ENCODE results near the gene ADM2.
A peak's percentile ranks its signal among the peaks of the same experiment; 100 is the strongest.

ADM2 gene

DNA sequence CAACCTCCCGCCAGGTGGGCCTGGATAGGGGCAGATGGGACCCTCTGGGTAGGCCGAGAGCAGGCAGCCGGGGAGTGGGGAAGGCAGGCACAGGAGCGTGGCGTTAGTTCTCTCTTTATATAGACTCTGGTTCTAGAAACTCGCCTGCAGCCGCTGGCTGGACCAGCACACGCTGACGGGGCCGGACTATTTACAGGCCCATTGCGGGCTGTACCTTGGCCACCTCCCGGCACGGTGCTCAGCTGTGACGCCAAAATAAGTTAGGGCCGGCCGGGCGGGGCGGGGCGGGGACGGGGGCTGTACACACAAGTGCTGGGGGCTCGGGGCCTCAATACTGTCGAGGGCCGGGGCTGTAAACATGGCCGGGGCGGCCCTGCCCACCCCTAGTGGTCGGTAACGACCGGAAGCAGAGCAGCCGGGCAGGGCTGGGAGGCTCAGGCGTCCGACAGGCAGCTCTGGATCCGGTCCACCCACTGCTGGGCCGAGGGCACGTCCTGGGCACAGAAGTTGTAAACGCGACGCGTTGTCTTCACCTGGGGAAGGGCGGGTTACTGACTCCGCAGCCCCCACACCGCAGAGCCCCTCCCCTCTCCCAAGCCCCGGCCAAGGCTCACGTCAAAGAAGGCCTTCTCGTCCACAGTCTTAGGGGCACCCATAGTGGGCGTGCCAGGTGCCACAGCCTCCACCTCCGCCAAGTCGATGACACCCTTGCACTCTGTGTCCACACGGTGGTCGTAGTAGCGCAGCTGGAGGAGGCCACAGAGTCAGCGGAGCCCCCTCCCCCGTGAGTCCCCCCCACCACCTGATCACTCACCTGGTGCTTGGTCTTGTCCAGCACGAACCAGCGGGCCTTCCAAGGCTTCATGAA is 34.4 kb upstream of the ADM2 start:
- H3K4me1 ChIP-seq (ENCODE audit: control insufficient read depth, insufficient read depth, low read length) = peaks cover 7% of the 10 kb centered on the region; the same call in 1 of the 2 replicates
- no peaks in the 10 kb centered on the region for H3K9me3 ChIP-seq (ENCODE audit: control insufficient read depth, insufficient read depth, low read depth, low read length)
- no peak overlapping the region for H3K4me3 ChIP-seq (ENCODE audit: low read depth, low read length)
- H3K27me3 ChIP-seq (ENCODE audit: control insufficient read depth, insufficient read depth, low read length) = no peaks in the 10 kb centered on the region
- H3K9ac ChIP-seq (ENCODE audit: low read length) = no peak overlapping the region
- peaks cover 53% of the 10 kb centered on the region for H3K36me3 ChIP-seq (ENCODE audit: control insufficient read depth, insufficient read depth, low read length)
- H3K27ac ChIP-seq (ENCODE audit: low read depth, low read length) = no peak overlapping the region

DNA sequence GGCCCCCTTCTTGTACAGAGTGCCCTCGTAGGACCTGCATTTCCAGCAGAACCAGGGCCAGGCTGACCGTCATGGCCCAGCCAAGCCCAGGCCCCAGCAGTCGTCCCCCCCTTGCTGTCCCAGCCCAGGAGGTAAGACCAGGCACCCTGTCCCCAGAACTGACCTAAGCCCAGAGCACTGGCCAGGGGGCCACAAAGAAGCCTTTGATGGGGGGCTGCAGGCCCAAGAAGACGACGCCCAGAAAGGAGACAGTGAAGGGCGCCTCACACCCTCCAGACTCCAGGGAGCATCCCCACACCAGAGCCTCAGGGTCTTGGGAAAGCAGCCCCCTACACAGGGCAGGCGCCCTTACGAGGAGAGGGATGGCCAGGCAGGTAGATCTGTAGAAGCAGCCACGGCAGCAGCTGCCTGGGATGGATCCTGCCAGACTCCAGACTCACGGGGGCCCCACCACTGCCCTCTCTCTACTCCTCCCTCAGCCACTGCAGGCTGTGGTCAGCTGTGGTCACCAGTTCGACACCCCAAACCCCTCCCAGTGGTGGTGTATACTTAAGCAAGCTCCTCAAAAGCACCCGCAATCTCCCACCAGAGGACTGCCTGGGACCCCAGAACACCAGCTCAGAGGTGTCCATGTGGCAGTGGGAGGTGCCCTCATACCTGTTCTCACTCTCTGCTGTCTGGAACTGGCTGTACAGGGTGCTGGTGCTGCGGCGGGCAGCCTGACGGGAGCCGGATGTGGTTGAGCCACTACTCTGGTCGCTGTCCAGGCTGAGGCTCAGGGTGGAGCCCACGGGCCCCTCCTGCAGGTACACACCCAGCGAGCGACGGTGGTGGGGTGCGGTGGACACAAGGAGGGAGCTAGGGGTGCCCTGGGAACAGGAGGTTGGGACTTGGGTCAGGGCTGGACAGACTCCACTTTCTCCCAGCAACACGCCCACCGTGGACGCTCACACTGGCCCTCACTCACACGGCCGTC is 33.5 kb upstream of the ADM2 start:
- H3K9me3 ChIP-seq (ENCODE audit: control insufficient read depth, insufficient read depth, low read depth, low read length) = no peaks in the 10 kb centered on the region
- no peaks in the 10 kb centered on the region for H3K27me3 ChIP-seq (ENCODE audit: control insufficient read depth, insufficient read depth, low read length)
- peaks cover 7% of the 10 kb centered on the region; the same call in 1 of the 2 replicates for H3K4me1 ChIP-seq (ENCODE audit: control insufficient read depth, insufficient read depth, low read length)
- peaks cover 56% of the 10 kb centered on the region for H3K36me3 ChIP-seq (ENCODE audit: control insufficient read depth, insufficient read depth, low read length)
- H3K27ac ChIP-seq (ENCODE audit: low read depth, low read length) = no peak overlapping the region
- H3K4me3 ChIP-seq (ENCODE audit: low read depth, low read length) = no peak overlapping the region
- no peak overlapping the region for H3K9ac ChIP-seq (ENCODE audit: low read length)

DNA sequence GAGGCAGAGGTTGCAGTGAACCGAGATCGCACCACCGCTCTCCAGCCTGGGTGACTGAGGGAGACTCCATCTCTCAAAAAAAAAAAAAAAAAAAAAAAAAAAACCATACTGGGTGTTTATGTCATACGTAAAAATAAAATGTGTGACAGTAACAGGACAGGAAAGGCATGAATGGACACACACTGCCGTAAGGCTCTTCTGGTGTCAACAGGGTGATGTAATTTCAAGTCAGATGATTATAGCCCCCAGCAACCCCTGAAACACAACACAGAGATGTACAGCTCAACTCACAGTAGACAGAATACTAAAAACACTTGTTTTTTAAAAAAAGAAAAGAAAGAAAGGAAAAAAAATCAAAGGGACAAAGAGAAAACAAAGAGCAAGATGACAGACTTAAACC is 28.7 kb upstream of the ADM2 start:
- Histone ChIP-seq H3K9ac (ENCODE audit: low read length) (no peak overlapping the region), H3K27ac (ENCODE audit: low read depth, low read length) (no peak overlapping the region), H3K27me3 (ENCODE audit: control insufficient read depth, insufficient read depth, low read length) (no peaks in the 10 kb centered on the region), H3K4me1 (ENCODE audit: control insufficient read depth, insufficient read depth, low read length) (no peaks in the 10 kb centered on the region), H3K4me3 (ENCODE audit: low read depth, low read length) (no peak overlapping the region), H3K36me3 (ENCODE audit: control insufficient read depth, insufficient read depth, low read length) (peaks cover 72% of the 10 kb centered on the region), H3K9me3 (ENCODE audit: control insufficient read depth, insufficient read depth, low read depth, low read length) (no peaks in the 10 kb centered on the region)

DNA sequence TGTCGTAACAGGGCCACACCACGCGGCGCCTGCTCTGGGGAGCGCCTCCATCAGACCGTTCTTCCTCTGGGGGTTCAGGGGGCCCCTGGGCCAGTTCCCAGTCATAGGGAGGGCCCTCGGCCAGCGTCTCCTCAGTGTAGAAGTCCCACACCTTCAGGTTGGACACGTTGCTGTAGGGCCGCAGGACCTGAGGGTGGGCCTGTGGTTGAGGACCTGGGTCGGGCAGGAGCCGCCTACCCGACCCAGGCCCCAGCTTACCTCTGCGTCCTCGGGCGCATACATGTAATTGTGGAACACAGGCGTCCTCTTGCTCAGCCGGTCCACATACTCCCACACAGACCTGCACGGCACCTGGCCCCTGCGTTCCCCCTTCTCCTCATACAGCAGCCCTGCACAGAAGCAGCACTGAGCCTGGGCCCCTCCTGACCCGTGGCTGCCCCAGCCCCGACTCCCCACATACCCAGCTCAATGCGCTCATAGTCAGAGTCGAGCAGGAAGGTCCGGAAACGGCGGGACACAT is 26.7 kb upstream of the ADM2 start:
- Histone ChIP-seq H3K9ac (ENCODE audit: low read length) (no peak overlapping the region), H3K27me3 (ENCODE audit: control insufficient read depth, insufficient read depth, low read length) (no peaks in the 10 kb centered on the region), H3K27ac (ENCODE audit: low read depth, low read length) (no peak overlapping the region), H3K9me3 (ENCODE audit: control insufficient read depth, insufficient read depth, low read depth, low read length) (no peaks in the 10 kb centered on the region), H3K36me3 (ENCODE audit: control insufficient read depth, insufficient read depth, low read length) (peaks cover 72% of the 10 kb centered on the region), H3K4me1 (ENCODE audit: control insufficient read depth, insufficient read depth, low read length) (no peaks in the 10 kb centered on the region), H3K4me3 (ENCODE audit: low read depth, low read length) (no peak overlapping the region)

DNA sequence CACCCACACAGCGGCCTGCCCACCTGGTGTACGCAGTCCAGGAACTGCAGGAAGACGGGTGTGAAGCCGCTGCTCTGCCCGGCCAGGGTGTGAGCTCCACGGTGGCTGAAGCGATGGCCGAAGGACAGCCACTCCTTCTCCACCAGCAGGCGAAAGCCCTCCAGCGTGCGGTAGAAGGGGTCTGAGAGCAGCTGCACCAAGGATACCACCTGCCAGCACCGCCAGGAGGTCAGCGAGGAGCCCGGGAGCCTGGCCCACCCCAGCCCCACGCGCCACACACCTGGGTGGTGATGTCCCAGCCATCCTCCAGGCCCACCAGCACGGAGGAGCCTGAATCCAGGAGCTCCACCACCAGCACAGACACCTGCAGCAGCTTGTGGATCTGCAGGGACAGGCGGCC is 26.1 kb upstream of the ADM2 start:
- Histone ChIP-seq H3K27me3 (ENCODE audit: control insufficient read depth, insufficient read depth, low read length) (no peaks in the 10 kb centered on the region), H3K9me3 (ENCODE audit: control insufficient read depth, insufficient read depth, low read depth, low read length) (no peaks in the 10 kb centered on the region), H3K27ac (ENCODE audit: low read depth, low read length) (no peak overlapping the region), H3K4me3 (ENCODE audit: low read depth, low read length) (no peak overlapping the region), H3K4me1 (ENCODE audit: control insufficient read depth, insufficient read depth, low read length) (no peaks in the 10 kb centered on the region), H3K36me3 (ENCODE audit: control insufficient read depth, insufficient read depth, low read length) (peaks cover 73% of the 10 kb centered on the region), H3K9ac (ENCODE audit: low read length) (no peak overlapping the region)

DNA sequence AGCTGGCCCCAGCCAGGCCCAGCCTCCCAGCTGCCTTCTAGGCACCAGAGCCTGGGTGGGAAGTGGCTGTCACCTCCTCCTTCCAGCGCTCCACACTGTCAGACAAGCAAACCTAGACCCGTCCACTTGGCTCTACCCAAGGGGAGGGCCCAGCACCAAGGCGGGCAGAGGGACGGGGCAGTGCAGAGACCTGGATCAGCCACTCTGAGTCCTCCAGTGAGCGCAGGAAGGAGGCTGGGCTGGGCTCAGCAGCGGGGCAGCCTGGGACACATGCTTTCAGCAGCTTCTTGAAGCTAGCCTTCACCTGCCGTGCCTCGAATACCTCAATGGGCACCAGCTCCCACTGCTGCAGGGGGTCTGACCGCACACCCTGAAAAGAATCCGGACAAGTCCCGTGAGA is 25.3 kb upstream of the ADM2 start:
- H3K27me3 ChIP-seq (ENCODE audit: control insufficient read depth, insufficient read depth, low read length) = no peaks in the 10 kb centered on the region
- H3K4me3 ChIP-seq (ENCODE audit: low read depth, low read length) = no peak overlapping the region
- H3K9ac ChIP-seq (ENCODE audit: low read length) = no peak overlapping the region
- H3K4me1 ChIP-seq (ENCODE audit: control insufficient read depth, insufficient read depth, low read length) = no peaks in the 10 kb centered on the region
- peaks cover 78% of the 10 kb centered on the region for H3K36me3 ChIP-seq (ENCODE audit: control insufficient read depth, insufficient read depth, low read length)
- H3K9me3 ChIP-seq (ENCODE audit: control insufficient read depth, insufficient read depth, low read depth, low read length) = no peaks in the 10 kb centered on the region
- H3K27ac ChIP-seq (ENCODE audit: low read depth, low read length) = no peak overlapping the region

DNA sequence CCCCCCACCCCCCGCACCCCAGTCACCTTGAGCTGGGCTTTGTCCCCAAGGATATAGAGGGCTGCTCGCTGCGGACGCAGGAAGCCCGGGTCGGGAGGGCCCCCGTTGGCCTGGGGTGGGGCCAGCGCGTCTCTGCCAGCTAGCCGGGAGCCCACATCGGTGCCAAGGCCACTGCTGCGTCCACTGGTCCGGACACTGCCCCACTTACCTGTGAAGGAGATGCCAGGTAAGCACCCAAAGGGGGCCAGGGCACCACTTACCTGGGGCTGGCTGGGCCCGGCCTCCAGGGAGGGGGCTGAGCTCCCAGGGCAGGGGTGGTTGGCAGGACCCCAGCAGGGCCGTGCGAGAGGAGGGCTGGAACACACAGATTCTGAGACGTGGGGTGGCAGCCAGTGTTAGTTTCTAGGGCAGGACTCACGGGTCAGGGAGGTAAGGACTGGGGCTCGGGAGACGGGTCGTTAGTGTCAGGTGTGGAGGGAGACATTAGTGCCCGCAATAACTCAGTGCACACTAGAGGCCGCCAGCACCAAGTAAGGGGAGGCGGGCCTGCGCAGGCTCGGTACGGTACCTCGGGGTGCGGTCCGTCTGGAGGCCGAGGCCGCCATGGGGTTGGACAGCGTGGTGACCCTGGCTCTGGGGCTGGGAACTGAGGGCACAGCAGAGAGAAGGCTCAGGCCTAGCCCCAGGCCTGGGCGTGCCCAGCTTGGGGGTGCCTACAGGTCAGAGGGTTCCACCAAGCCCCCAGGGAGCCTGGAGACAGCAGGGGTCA is 24.7 kb upstream of the ADM2 start:
- Histone ChIP-seq H3K4me3 (ENCODE audit: low read depth, low read length) (no peak overlapping the region), H3K4me1 (ENCODE audit: control insufficient read depth, insufficient read depth, low read length) (no peaks in the 10 kb centered on the region), H3K36me3 (ENCODE audit: control insufficient read depth, insufficient read depth, low read length) (peaks cover 84% of the 10 kb centered on the region), H3K27ac (ENCODE audit: low read depth, low read length) (no peak overlapping the region), H3K27me3 (ENCODE audit: control insufficient read depth, insufficient read depth, low read length) (no peaks in the 10 kb centered on the region), H3K9ac (ENCODE audit: low read length) (peak overlapping the region; percentile 37), H3K9me3 (ENCODE audit: control insufficient read depth, insufficient read depth, low read depth, low read length) (no peaks in the 10 kb centered on the region)

DNA sequence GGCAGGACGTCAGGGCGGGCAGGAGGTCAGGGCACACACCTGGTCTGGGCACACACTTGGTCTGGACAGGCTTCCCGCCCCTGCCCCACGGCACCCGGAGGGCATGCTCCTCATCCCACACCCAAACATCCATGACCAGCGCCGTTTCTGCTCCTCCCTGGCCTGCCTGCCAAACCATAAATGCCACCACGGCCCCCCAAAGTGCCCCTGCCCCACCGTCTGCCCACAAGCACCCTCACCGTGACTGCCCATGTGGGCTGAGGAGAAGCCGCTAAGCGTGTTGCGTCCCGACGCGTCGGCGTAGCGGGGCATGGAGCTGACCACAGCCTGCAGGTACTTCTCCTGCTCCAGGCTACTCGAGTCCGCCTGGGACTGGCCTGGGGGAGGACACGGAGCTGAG is 22.3 kb upstream of the ADM2 start:
- Histone ChIP-seq H3K36me3 (ENCODE audit: control insufficient read depth, insufficient read depth, low read length) (peaks cover 94% of the 10 kb centered on the region), H3K4me3 (ENCODE audit: low read depth, low read length) (no peak overlapping the region), H3K9ac (ENCODE audit: low read length) (no peak overlapping the region)

DNA sequence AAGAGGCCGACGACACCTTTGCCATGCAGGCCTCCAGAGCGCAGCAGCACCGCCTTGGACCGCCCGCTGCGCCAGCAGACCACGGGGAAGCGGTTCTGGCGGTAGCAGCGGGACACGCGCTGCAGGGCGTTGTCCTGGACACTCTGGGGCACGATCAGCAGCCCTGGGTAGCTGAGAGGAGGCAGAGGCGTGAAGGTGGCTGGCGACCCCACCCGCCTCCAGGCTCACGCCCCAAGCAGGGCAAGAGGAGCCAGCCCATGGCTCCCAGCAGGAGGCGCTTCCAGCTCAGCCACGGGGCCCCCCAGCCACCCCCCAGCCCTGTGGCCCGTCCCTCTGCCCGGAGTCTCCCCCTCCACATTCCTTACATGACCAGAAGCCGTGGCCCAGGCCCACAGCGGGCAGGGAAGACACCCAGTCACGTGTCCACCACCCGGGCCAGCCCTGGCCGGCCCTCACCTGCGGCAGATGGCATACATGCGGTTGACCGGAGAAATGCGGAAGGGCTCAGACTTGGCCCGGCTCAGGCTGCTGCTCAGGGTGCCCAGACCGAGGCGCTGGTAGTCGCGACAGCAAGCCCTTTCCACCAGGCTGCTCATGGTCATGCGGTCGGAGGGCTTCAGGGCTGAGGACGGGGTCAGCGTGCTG is 21.7 kb upstream of the ADM2 start:
- Histone ChIP-seq H3K27ac (ENCODE audit: low read depth, low read length) (no peak overlapping the region), H3K4me1 (ENCODE audit: control insufficient read depth, insufficient read depth, low read length) (no peaks in the 10 kb centered on the region), H3K4me3 (ENCODE audit: low read depth, low read length) (no peak overlapping the region), H3K9me3 (ENCODE audit: control insufficient read depth, insufficient read depth, low read depth, low read length) (no peaks in the 10 kb centered on the region), H3K27me3 (ENCODE audit: control insufficient read depth, insufficient read depth, low read length) (no peaks in the 10 kb centered on the region), H3K9ac (ENCODE audit: low read length) (no peak overlapping the region), H3K36me3 (ENCODE audit: control insufficient read depth, insufficient read depth, low read length) (peaks cover 94% of the 10 kb centered on the region)

More for the DNA sequence above, 22.3 kb upstream of the ADM2 start:
- Histone ChIP-seq H3K27ac (ENCODE audit: low read depth, low read length) (no peak overlapping the region), H3K4me1 (ENCODE audit: control insufficient read depth, insufficient read depth, low read length) (no peaks in the 10 kb centered on the region), H3K9me3 (ENCODE audit: control insufficient read depth, insufficient read depth, low read depth, low read length) (no peaks in the 10 kb centered on the region), H3K27me3 (ENCODE audit: control insufficient read depth, insufficient read depth, low read length) (no peaks in the 10 kb centered on the region)

DNA sequence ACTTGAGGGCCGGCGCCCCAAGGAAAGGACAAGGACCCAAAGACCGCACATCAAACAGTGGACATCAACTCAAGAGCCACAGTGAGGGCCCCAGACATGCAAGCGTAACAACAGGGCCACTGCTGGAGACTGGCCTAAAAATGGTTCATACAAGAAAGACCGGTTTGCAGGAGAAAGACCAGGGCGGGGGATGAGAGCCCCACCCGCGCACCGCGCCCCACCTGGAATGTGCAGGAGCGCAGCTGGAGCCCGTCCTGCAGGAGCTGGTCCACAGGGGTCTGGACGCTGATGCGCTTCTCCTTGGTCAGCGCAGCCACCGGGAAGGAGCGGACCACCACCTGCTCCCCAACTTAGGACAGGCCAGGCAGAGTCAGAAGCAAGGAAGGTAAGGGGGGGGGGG is 20.4 kb upstream of the ADM2 start:
- Histone ChIP-seq H3K9ac (ENCODE audit: low read length) (no peak overlapping the region), H3K9me3 (ENCODE audit: control insufficient read depth, insufficient read depth, low read depth, low read length) (no peaks in the 10 kb centered on the region), H3K36me3 (ENCODE audit: control insufficient read depth, insufficient read depth, low read length) (peaks cover 94% of the 10 kb centered on the region), H3K27ac (ENCODE audit: low read depth, low read length) (no peak overlapping the region), H3K27me3 (ENCODE audit: control insufficient read depth, insufficient read depth, low read length) (no peaks in the 10 kb centered on the region), H3K4me1 (ENCODE audit: control insufficient read depth, insufficient read depth, low read length) (no peaks in the 10 kb centered on the region), H3K4me3 (ENCODE audit: low read depth, low read length) (no peak overlapping the region)
